Measurements from ENCODE around the gene GJB5.
A peak's percentile ranks its signal among the peaks of the same experiment; 100 is the strongest.

GJB5 gene

GRCh38 chr1:34787461-34788420, 32.9 kb downstream of the GJB5 start:
- TF ChIP-seq CTCF (IDR thresholded peaks at IDR 0.05; ENCODE audit: borderline replicate concordance, insufficient read depth, low read depth, low read length), result peak; percentile 36; the same call in 1 of the 2 replicates
- H3K4me3 ChIP-seq (ENCODE audit: low read depth, low read length), result no peak overlapping the region

GRCh38 chr1:34790985-34791384, 36.1 kb downstream of the GJB5 start:
- no peak for TF ChIP-seq CTCF (IDR thresholded peaks at IDR 0.05; ENCODE audit: borderline replicate concordance, insufficient read depth, low read depth, low read length)
- H3K4me3 ChIP-seq (ENCODE audit: low read depth, low read length), result no peak overlapping the region

GRCh38 chr1:34792424-34792823, 37.6 kb downstream of the GJB5 start:
- no peak overlapping the region for H3K4me3 ChIP-seq (ENCODE audit: low read depth, low read length)
- no peak for TF ChIP-seq CTCF (IDR thresholded peaks at IDR 0.05; ENCODE audit: borderline replicate concordance, insufficient read depth, low read depth, low read length)

GRCh38 chr1:34792868-34793727, 38.3 kb downstream of the GJB5 start, which contains the start of gene GJA4:
Gene GJA4 (plus strand): TSS chr1:34792999. CDS start chr1:34794214, 1,215 bp downstream.
- no peak within 1 kb of the TSS for H3K4me3 ChIP-seq (ENCODE audit: low read depth, low read length)
- no peak for TF ChIP-seq CTCF (IDR thresholded peaks at IDR 0.05; ENCODE audit: borderline replicate concordance, insufficient read depth, low read depth, low read length)

- TF ChIP-seq CTCF (IDR thresholded peaks at IDR 0.05; ENCODE audit: borderline replicate concordance, insufficient read depth, low read depth, low read length), result no peak
- H3K4me3 ChIP-seq (ENCODE audit: low read depth, low read length), result no peak overlapping the region
These were observed 39.3 kb downstream of the GJB5 start for GRCh38 chr1:34794001-34794789.

GRCh38 chr1:34794790-34795180, 39.9 kb downstream of the GJB5 start:
- no peak for TF ChIP-seq CTCF (IDR thresholded peaks at IDR 0.05; ENCODE audit: borderline replicate concordance, insufficient read depth, low read depth, low read length)
- H3K4me3 ChIP-seq (ENCODE audit: low read depth, low read length), result no peak overlapping the region
